Measurements from ENCODE around the gene RPUSD1.

- TF ChIP-seq, protein P1, sequence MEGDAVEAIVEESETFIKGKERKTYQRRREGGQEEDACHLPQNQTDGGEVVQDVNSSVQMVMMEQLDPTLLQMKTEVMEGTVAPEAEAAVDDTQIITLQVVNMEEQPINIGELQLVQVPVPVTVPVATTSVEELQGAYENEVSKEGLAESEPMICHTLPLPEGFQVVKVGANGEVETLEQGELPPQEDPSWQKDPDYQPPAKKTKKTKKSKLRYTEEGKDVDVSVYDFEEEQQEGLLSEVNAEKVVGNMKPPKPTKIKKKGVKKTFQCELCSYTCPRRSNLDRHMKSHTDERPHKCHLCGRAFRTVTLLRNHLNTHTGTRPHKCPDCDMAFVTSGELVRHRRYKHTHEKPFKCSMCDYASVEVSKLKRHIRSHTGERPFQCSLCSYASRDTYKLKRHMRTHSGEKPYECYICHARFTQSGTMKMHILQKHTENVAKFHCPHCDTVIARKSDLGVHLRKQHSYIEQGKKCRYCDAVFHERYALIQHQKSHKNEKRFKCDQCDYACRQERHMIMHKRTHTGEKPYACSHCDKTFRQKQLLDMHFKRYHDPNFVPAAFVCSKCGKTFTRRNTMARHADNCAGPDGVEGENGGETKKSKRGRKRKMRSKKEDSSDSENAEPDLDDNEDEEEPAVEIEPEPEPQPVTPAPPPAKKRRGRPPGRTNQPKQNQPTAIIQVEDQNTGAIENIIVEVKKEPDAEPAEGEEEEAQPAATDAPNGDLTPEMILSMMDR (IDR thresholded peaks at IDR 0.05) = no peak
- TF ChIP-seq POLR2A (IDR thresholded peaks at IDR 0.05) = no peak
These were observed 382 bp upstream of the RPUSD1 start, which contains the start of gene CHTF18 for GRCh38 chr16:788399-789126.

Data from esophagus squamous epithelium (tissue), 4 donors.